CD4-positive, alpha-beta T cell treated with Interleukin-2 at 100 ng/mL for 4 hours (primary cell): ENCODE results near the gene ZER1.
"Not testable (repeated sequence)": the region's sequence is repeated elsewhere in the genome, so short reads cannot be mapped to it uniquely, and the experiment has no call there.

Experiments used
- DNase-seq: peaks from one replicate; pipeline ENCODE4 v3.0.0-alpha.2; 2020; ENCODE audit warnings: low spot score

Gene ZER1

GRCh38 chr9:128787659-128788058 lies 15.9 kb upstream of the ZER1 start:
- DNase-seq, result no peak

GRCh38 chr9:128786681-128787601 lies 15.2 kb upstream of the ZER1 start, which contains the start of gene TBC1D13:
TSS of gene TBC1D13 (plus strand) at chr9:128787253. CDS start at chr9:128787354, 101 bp downstream.
- DNase-seq, result peak; percentile 89

GRCh38 chr9:128785427-128785826 lies 13.7 kb upstream of the ZER1 start:
- DNase-seq, result no peak

- no peak for DNase-seq
Measured at GRCh38 chr9:128782669-128783068, 10.9 kb upstream of the ZER1 start.

- no peak for DNase-seq
Measured at GRCh38 chr9:128781187-128782070, 9.7 kb upstream of the ZER1 start.

GRCh38 chr9:128780093-128780492 lies 8.4 kb upstream of the ZER1 start:
- not testable (repeated sequence) for DNase-seq

- no peak for DNase-seq
Measured at GRCh38 chr9:128774804-128775203, 3.1 kb upstream of the ZER1 start.

- DNase-seq, result no peak
Measured at GRCh38 chr9:128773049-128773448, 1.3 kb upstream of the ZER1 start.

- DNase-seq, result no peak
Measured at GRCh38 chr9:128771094-128771721, 519 bp downstream of the ZER1 start.

GRCh38 chr9:128770286-128771030 lies 1.3 kb downstream of the ZER1 start:
- no peak for DNase-seq

- DNase-seq, result no peak
Measured at GRCh38 chr9:128768606-128769005, 3.1 kb downstream of the ZER1 start.

- DNase-seq, result no peak
Measured at GRCh38 chr9:128765499-128765898, 6.2 kb downstream of the ZER1 start.

- no peak for DNase-seq
Measured at GRCh38 chr9:128764361-128764760, 7.4 kb downstream of the ZER1 start.

GRCh38 chr9:128762671-128763449 lies 8.9 kb downstream of the ZER1 start:
- no peak for DNase-seq

- DNase-seq, result no peak
Measured at GRCh38 chr9:128757602-128758001, 14.1 kb downstream of the ZER1 start.

- no peak for DNase-seq
Measured at GRCh38 chr9:128753627-128754026, 18.1 kb downstream of the ZER1 start.

- DNase-seq, result no peak
Measured at GRCh38 chr9:128750926-128751595, 20.7 kb downstream of the ZER1 start.

GRCh38 chr9:128747241-128747640 lies 24.5 kb downstream of the ZER1 start:
- DNase-seq, result no peak

GRCh38 chr9:128743421-128743820 lies 28.3 kb downstream of the ZER1 start:
- no peak for DNase-seq

GRCh38 chr9:128742401-128742800 lies 29.3 kb downstream of the ZER1 start:
- no peak for DNase-seq
